ENCODE results near the gene GCNA.
"Not testable (repeated sequence)": the region's sequence is repeated elsewhere in the genome, so short reads cannot be mapped to it uniquely, and the experiment has no call there.

GCNA gene

GRCh38 chrX:71657267-71657666 is 79.0 kb downstream of the GCNA start:
- Histone ChIP-seq H3K4me2 (ENCODE audit: low read length) (no peak overlapping the region), H3K4me3 (ENCODE audit: low read depth, low read length) (no peak overlapping the region), H3K9ac (no peak overlapping the region), H3K36me3 (ENCODE audit: control insufficient read depth, insufficient read depth, low read length) (no peaks in the 10 kb centered on the region), H3K4me1 (no peaks in the 10 kb centered on the region), H3K9me3 (ENCODE audit: control insufficient read depth, low read length) (no peaks in the 10 kb centered on the region), H2AFZ (no peak overlapping the region), H3K27ac (no peak overlapping the region), H3K27me3 (ENCODE audit: control insufficient read depth, insufficient read depth, low read length) (no peaks in the 10 kb centered on the region), H3K79me2 (no peaks in the 10 kb centered on the region)
- TF ChIP-seq CTCF (IDR thresholded peaks at IDR 0.05): no peak

GRCh38 chrX:71659342-71659741 is 81.1 kb downstream of the GCNA start:
- no peak overlapping the region for H3K27ac ChIP-seq
- H3K79me2 ChIP-seq: no peaks in the 10 kb centered on the region
- no peak for TF ChIP-seq CTCF (IDR thresholded peaks at IDR 0.05)
- H2AFZ ChIP-seq: no peak overlapping the region
- H3K27me3 ChIP-seq (ENCODE audit: control insufficient read depth, insufficient read depth, low read length): no peaks in the 10 kb centered on the region
- no peak overlapping the region for H3K9ac ChIP-seq
- no peaks in the 10 kb centered on the region for H3K9me3 ChIP-seq (ENCODE audit: control insufficient read depth, low read length)
- H3K36me3 ChIP-seq (ENCODE audit: control insufficient read depth, insufficient read depth, low read length): no peaks in the 10 kb centered on the region
- no peak overlapping the region for H3K4me2 ChIP-seq (ENCODE audit: low read length)
- H3K4me3 ChIP-seq (ENCODE audit: low read depth, low read length): no peak overlapping the region
- no peaks in the 10 kb centered on the region for H3K4me1 ChIP-seq

GRCh38 chrX:71659959-71660358 is 81.7 kb downstream of the GCNA start:
- H3K79me2 ChIP-seq: no peaks in the 10 kb centered on the region
- no peaks in the 10 kb centered on the region for H3K36me3 ChIP-seq (ENCODE audit: control insufficient read depth, insufficient read depth, low read length)
- no peak for TF ChIP-seq CTCF (IDR thresholded peaks at IDR 0.05)
- no peaks in the 10 kb centered on the region for H3K27me3 ChIP-seq (ENCODE audit: control insufficient read depth, insufficient read depth, low read length)
- H3K4me2 ChIP-seq (ENCODE audit: low read length): no peak overlapping the region
- H3K9ac ChIP-seq: no peak overlapping the region
- H3K4me3 ChIP-seq (ENCODE audit: low read depth, low read length): no peak overlapping the region
- no peak overlapping the region for H3K27ac ChIP-seq
- no peaks in the 10 kb centered on the region for H3K9me3 ChIP-seq (ENCODE audit: control insufficient read depth, low read length)
- no peak overlapping the region for H2AFZ ChIP-seq
- no peaks in the 10 kb centered on the region for H3K4me1 ChIP-seq

GRCh38 chrX:71660562-71661416 is 82.6 kb downstream of the GCNA start:
- Histone ChIP-seq H3K9me3 (ENCODE audit: control insufficient read depth, low read length) (no peaks in the 10 kb centered on the region), H2AFZ (no peak overlapping the region), H3K4me1 (no peaks in the 10 kb centered on the region), H3K27ac (no peak overlapping the region), H3K4me2 (ENCODE audit: low read length) (no peak overlapping the region), H3K27me3 (ENCODE audit: control insufficient read depth, insufficient read depth, low read length) (no peaks in the 10 kb centered on the region), H3K4me3 (ENCODE audit: low read depth, low read length) (no peak overlapping the region), H3K9ac (no peak overlapping the region), H3K36me3 (ENCODE audit: control insufficient read depth, insufficient read depth, low read length) (no peaks in the 10 kb centered on the region), H3K79me2 (no peaks in the 10 kb centered on the region)
- TF ChIP-seq CTCF (IDR thresholded peaks at IDR 0.05): no peak

DNA sequence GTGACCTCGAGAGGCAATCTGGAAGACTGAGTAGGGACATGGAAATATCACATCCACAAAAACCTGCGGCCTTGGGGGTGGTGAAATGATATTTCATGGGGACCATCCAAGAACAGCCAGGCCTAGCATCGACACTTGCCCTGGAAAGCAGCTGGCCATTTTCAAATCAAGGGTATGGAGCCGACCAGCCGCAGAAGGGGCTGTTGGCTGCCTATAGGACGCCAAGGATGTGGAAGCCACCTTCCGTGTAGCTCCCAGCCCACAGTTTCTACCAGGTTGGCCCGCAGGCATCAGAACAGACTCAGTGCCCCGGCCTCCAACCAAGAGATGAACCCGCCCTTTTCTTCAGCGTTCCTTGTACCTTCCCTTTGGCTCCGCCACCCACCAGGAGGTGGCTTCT is 83.7 kb downstream of the GCNA start:
- H3K4me1 ChIP-seq: no peaks in the 10 kb centered on the region
- H3K9me3 ChIP-seq (ENCODE audit: control insufficient read depth, low read length): no peaks in the 10 kb centered on the region
- H3K27ac ChIP-seq: no peak overlapping the region
- no peak overlapping the region for H3K4me3 ChIP-seq (ENCODE audit: low read depth, low read length)
- H3K9ac ChIP-seq: no peak overlapping the region
- H3K4me2 ChIP-seq (ENCODE audit: low read length): no peak overlapping the region
- no peak for TF ChIP-seq CTCF (IDR thresholded peaks at IDR 0.05)
- H3K36me3 ChIP-seq (ENCODE audit: control insufficient read depth, insufficient read depth, low read length): no peaks in the 10 kb centered on the region
- H3K27me3 ChIP-seq (ENCODE audit: control insufficient read depth, insufficient read depth, low read length): no peaks in the 10 kb centered on the region
- H3K79me2 ChIP-seq: no peaks in the 10 kb centered on the region
- no peak overlapping the region for H2AFZ ChIP-seq

GRCh38 chrX:71662654-71663053 is 84.4 kb downstream of the GCNA start:
- H3K4me3 ChIP-seq (ENCODE audit: low read depth, low read length); H2AFZ ChIP-seq; H3K79me2 ChIP-seq; H3K27ac ChIP-seq; H3K9ac ChIP-seq; H3K9me3 ChIP-seq (ENCODE audit: control insufficient read depth, low read length); H3K36me3 ChIP-seq (ENCODE audit: control insufficient read depth, insufficient read depth, low read length); H3K27me3 ChIP-seq (ENCODE audit: control insufficient read depth, insufficient read depth, low read length); H3K4me1 ChIP-seq; H3K4me2 ChIP-seq (ENCODE audit: low read length): not testable (repeated sequence)
